Measurements from ENCODE around the gene ZSWIM6. TPM values are rescaled to one million over a fixed set of nuclear protein-coding genes. Genes with fewer than 3 reads are reported as not detected.

Gene ZSWIM6
- total and polyA plus RNA-seq, 2 experiments from 2014 or later = 3.9 to 6.0 TPM

DNA sequence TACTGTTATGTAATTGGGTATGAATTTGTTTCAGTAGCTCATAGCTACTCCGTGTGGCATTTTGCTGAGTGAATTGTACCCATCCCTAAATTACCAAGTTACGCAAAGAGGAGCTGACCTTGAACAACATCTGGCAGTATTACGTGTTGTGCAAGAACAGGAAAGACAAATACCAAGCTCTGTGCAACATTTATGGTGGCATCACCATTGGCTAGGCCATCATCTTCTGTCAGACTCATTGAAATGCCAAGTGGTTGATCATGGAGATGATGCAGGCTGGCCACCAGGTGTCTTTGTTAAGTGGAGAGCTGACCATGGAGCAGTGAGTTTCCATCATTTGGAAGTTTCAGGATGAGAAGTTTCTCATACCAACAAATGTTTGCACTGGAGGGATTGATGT lies 15.0 kb downstream of the ZSWIM6 start (continued):
- TF ChIP-seq, protein P1, sequence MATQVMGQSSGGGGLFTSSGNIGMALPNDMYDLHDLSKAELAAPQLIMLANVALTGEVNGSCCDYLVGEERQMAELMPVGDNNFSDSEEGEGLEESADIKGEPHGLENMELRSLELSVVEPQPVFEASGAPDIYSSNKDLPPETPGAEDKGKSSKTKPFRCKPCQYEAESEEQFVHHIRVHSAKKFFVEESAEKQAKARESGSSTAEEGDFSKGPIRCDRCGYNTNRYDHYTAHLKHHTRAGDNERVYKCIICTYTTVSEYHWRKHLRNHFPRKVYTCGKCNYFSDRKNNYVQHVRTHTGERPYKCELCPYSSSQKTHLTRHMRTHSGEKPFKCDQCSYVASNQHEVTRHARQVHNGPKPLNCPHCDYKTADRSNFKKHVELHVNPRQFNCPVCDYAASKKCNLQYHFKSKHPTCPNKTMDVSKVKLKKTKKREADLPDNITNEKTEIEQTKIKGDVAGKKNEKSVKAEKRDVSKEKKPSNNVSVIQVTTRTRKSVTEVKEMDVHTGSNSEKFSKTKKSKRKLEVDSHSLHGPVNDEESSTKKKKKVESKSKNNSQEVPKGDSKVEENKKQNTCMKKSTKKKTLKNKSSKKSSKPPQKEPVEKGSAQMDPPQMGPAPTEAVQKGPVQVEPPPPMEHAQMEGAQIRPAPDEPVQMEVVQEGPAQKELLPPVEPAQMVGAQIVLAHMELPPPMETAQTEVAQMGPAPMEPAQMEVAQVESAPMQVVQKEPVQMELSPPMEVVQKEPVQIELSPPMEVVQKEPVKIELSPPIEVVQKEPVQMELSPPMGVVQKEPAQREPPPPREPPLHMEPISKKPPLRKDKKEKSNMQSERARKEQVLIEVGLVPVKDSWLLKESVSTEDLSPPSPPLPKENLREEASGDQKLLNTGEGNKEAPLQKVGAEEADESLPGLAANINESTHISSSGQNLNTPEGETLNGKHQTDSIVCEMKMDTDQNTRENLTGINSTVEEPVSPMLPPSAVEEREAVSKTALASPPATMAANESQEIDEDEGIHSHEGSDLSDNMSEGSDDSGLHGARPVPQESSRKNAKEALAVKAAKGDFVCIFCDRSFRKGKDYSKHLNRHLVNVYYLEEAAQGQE (IDR thresholded peaks at IDR 0.05; ENCODE audit: unreplicated experiment) = no peak
- TF ChIP-seq, protein P2, sequence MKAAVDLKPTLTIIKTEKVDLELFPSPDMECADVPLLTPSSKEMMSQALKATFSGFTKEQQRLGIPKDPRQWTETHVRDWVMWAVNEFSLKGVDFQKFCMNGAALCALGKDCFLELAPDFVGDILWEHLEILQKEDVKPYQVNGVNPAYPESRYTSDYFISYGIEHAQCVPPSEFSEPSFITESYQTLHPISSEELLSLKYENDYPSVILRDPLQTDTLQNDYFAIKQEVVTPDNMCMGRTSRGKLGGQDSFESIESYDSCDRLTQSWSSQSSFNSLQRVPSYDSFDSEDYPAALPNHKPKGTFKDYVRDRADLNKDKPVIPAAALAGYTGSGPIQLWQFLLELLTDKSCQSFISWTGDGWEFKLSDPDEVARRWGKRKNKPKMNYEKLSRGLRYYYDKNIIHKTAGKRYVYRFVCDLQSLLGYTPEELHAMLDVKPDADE (IDR thresholded peaks at IDR 0.05) = no peak
- TF ChIP-seq JUNB (IDR thresholded peaks at IDR 0.05; ENCODE audit: unreplicated experiment) = no peak
- TF ChIP-seq, protein P3, sequence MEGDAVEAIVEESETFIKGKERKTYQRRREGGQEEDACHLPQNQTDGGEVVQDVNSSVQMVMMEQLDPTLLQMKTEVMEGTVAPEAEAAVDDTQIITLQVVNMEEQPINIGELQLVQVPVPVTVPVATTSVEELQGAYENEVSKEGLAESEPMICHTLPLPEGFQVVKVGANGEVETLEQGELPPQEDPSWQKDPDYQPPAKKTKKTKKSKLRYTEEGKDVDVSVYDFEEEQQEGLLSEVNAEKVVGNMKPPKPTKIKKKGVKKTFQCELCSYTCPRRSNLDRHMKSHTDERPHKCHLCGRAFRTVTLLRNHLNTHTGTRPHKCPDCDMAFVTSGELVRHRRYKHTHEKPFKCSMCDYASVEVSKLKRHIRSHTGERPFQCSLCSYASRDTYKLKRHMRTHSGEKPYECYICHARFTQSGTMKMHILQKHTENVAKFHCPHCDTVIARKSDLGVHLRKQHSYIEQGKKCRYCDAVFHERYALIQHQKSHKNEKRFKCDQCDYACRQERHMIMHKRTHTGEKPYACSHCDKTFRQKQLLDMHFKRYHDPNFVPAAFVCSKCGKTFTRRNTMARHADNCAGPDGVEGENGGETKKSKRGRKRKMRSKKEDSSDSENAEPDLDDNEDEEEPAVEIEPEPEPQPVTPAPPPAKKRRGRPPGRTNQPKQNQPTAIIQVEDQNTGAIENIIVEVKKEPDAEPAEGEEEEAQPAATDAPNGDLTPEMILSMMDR (conservative IDR thresholded peaks at IDR 0.05; ENCODE audit: low read depth in 2 of 2) = 0 out of 4 replicates have a peak, but pooled peaks of 1 of the 2 experiments have one; percentile 10
- no peak for TF ChIP-seq EZH2 (IDR thresholded peaks at IDR 0.05; ENCODE audit: low read depth, unreplicated experiment)
- TF ChIP-seq CREB1 (CRISPR knock-in tag; IDR thresholded peaks at IDR 0.05; ENCODE audit: low read depth) = no peak

DNA sequence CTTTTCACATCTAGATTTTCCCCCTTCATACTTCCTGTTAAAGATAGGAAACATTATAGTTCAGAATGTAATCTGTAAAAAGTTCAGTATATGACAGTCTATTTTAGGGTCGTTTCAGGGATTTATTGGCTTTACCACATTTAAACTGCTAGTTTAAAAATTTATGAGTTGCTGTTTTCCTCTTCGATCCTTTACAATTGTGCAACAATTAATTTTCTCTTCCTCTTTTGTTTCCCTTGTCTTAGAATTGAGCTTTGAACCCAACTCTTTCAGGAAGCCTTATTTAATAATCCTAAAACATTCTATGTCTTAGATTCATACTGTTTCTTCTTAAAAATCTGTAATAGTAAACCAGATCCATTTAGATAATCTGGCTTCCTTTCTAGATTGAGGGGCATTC lies 16.4 kb downstream of the ZSWIM6 start:
- H3K4me1 Mint-ChIP-seq = peaks cover 13% of the 10 kb centered on the region
- TF ChIP-seq EZH2phosphoT487 (IDR thresholded peaks at IDR 0.05; ENCODE audit: unreplicated experiment) = no peak
- TF ChIP-seq, protein P3 (conservative IDR thresholded peaks at IDR 0.05; ENCODE audit: low read depth in 2 of 2) = no peak
- TF ChIP-seq NANOG (IDR thresholded peaks at IDR 0.05; ENCODE audit: borderline replicate concordance) = no peak
- no peak for TF ChIP-seq STAT1 (IDR thresholded peaks at IDR 0.05; ENCODE audit: unreplicated experiment)
- no peak for TF ChIP-seq ZNF114 (CRISPR knock-in tag; IDR thresholded peaks at IDR 0.05)
- no peak for TF ChIP-seq JUNB (IDR thresholded peaks at IDR 0.05; ENCODE audit: unreplicated experiment)
- TF ChIP-seq, protein P1 (IDR thresholded peaks at IDR 0.05; ENCODE audit: unreplicated experiment) = no peak
- no peak for TF ChIP-seq ZNF331 (CRISPR knock-in tag; IDR thresholded peaks at IDR 0.05; ENCODE audit: low read depth)
- no peak for TF ChIP-seq POLR2AphosphoS5 (IDR thresholded peaks at IDR 0.05; ENCODE audit: low read depth)

More for the DNA sequence above, 16.4 kb downstream of the ZSWIM6 start:
- peaks cover 66% of the 10 kb centered on the region for H3K79me2 ChIP-seq (replicated peaks; ENCODE audit: insufficient read depth)
- H3K9me2 ChIP-seq (ENCODE audit: insufficient read depth) = peaks cover 3% of the 10 kb centered on the region; the same call in 1 of the 2 replicates
- Mint-ChIP-seq H3K27me3 (ENCODE audit: insufficient read depth, low read depth, poor library complexity) (peaks cover 3% of the 10 kb centered on the region), H3K9me3 (no peaks in the 10 kb centered on the region), H3K27ac (no peak overlapping the region), H3K36me3 (ENCODE audit: low read depth) (no peaks in the 10 kb centered on the region), H3K4me3 (no peak overlapping the region)
- no peaks in the 10 kb centered on the region for H3F3A ChIP-seq (replicated peaks; ENCODE audit: low read depth)
- DNase-seq (ENCODE audit: low spot score) = no peak
- no peak overlapping the region for H2AFZ ChIP-seq
- no peaks in the 10 kb centered on the region for H3K27me3 ChIP-seq (ENCODE audit: insufficient read depth)
- ATAC-seq = no peak
- H3K27ac ChIP-seq (ENCODE audit: low read depth) = no peak overlapping the region
- H4K20me1 ChIP-seq (replicated peaks; ENCODE audit: insufficient read depth) = peaks cover 24% of the 10 kb centered on the region; the same call in 1 of the 2 replicates
- no peak overlapping the region for H3K4me3 ChIP-seq
- H3K36me3 ChIP-seq (ENCODE audit: insufficient read depth) = no peaks in the 10 kb centered on the region
- no peak overlapping the region for H3K4me2 ChIP-seq
- H3K4me1 ChIP-seq (ENCODE audit: insufficient read depth) = no peaks in the 10 kb centered on the region

All from GM23338 (cell line).